H1 (cell line): ENCODE measurements around the gene HLA-DOB. TPM values are rescaled to one million over a fixed set of nuclear protein-coding genes. Genes with fewer than 3 reads are reported as not detected.

ENCODE experiments used
- BACH1 ChIP-seq: IDR thresholded peaks from 2 replicates; pipeline ENCODE4 v1.6.1; 2012; ENCODE audit warnings: low read length, improper control_type of control experiment
- CBX8 ChIP-seq: fragments of 300-800, 300-1000 bp; sonication (generic); IDR thresholded peaks from 2 replicates; pipeline ENCODE4 v1.7.1; 2016; ENCODE audit warnings: low read depth, low read length, borderline replicate concordance
- CHD7 ChIP-seq: fragments of 300-600 bp; sonication (generic); IDR thresholded peaks from 2 replicates; pipeline ENCODE4 v1.7.1; 2012; ENCODE audit warnings: low read length, moderate library complexity, mild to moderate bottlenecking, inconsistent platforms; ENCODE audit not compliant: insufficient replicate concordance
- CTBP2 ChIP-seq: IDR thresholded peaks from 2 replicates; pipeline ENCODE4 v1.7.0; 2011; ENCODE audit warnings: borderline replicate concordance, mild to moderate bottlenecking, moderate library complexity, mixed read lengths, low read length; ENCODE audit not compliant: insufficient read depth, insufficient read length
- EGR1 ChIP-seq: IDR thresholded peaks from 2 replicates; pipeline ENCODE4 v1.6.1; 2011; ENCODE audit warnings: low read depth, low read length, borderline replicate concordance
- HDAC6 ChIP-seq: IDR thresholded peaks from one replicate; pipeline ENCODE4 v1.7.1; 2012; ENCODE audit warnings: low read depth, mild to moderate bottlenecking, inconsistent platforms, low read length, moderate library complexity
- MAFK ChIP-seq: IDR thresholded peaks from 2 replicates; pipeline ENCODE4 v1.6.1; 2012; ENCODE audit warnings: low read depth, mild to moderate bottlenecking, improper control_type of control experiment, low read length
- SP1 ChIP-seq: IDR thresholded peaks from 2 replicates; pipeline ENCODE4 v1.6.1; 2011; ENCODE audit warnings: low read depth, low read length
- SP2 ChIP-seq: IDR thresholded peaks from 2 replicates; pipeline ENCODE4 v1.6.1; 2012; ENCODE audit warnings: mild to moderate bottlenecking, low read length, inconsistent platforms
- SUZ12 ChIP-seq: fragments of 200-600 bp; sonication (generic); IDR thresholded peaks from 2 replicates; pipeline ENCODE4 v1.6.1; 2012; ENCODE audit warnings: mild to moderate bottlenecking, inconsistent platforms, low read length, moderate library complexity, mixed read lengths
- TAF7 ChIP-seq: optimal IDR thresholded peaks from 2 replicates; pipeline ENCODE3; 2011; ENCODE audit warnings: low read depth, mild to moderate bottlenecking, inconsistent platforms, low read length, moderate library complexity, borderline replicate concordance
- polyA plus RNA-seq, 7 experiments: library from polyadenylated mRNA; depleted of rRNA in 3 of 7; stranded (reverse) in 5 of 7; unstranded in 2 of 7; fragments of >200 nt in 5 of 7; fragments of 200-250 nt in 2 of 7; gene quantifications; 1 replicate in 5 of 7; 2 replicates in 1 of 7; 4 replicates in 1 of 7; pipeline versions ENCODE4 v1.2.1 to v1.2.3, GENCODE V29; 2011 to 2013; ENCODE audit warnings: missing spikeins in 2 of 7, mixed read lengths in 2 of 7
- total RNA-seq: library from RNA; stranded (reverse); fragmentation: NEBNext Ultra II Directional; extraction: Animal tissue kit (Norgen Biotek cat#: 25700); gene quantifications from 2 replicates; pipeline ENCODE4 v1.2.1, GENCODE V29; 2021

HLA-DOB gene
- total and polyA plus RNA-seq, 2 of the 8 experiments (the other 6 are each of a cell fraction or from before 2014, with no cell fraction given), result 0.35 TPM; not detected in 1

- no peak for TF ChIP-seq CHD7
- no peak for TF ChIP-seq SP2
- no peak for TF ChIP-seq CBX8
- TF ChIP-seq SUZ12, result no peak
- no peak for TF ChIP-seq SP1
- no peak for TF ChIP-seq TAF7
- no peak for TF ChIP-seq CTBP2
- no peak for TF ChIP-seq HDAC6
- no peak for TF ChIP-seq EGR1
- TF ChIP-seq MAFK, result no peak
- TF ChIP-seq BACH1, result no peak
Observed at GRCh38 chr6:32847795-32848194, 31.0 kb upstream of the HLA-DOB start (continued).
